GM10248 (cell line): ENCODE measurements around the gene TAPBP.

ENCODE experiments used
- CTCF ChIA-PET: fragments of 300-600 bp; sonication (Branson Sonifier 250); formaldehyde crosslinking; extraction: SDS; loops from one replicate; lab custom pipeline; 2021; ENCODE audit warnings: antibody characterized with exemption; lab: Yijun Ruan, JAX
- POLR2A ChIA-PET: fragments of 350-650 bp; sonication (Branson Sonifier 250); formaldehyde crosslinking; extraction: SDS; loops from one replicate; lab custom pipeline; 2020; ENCODE audit warnings: antibody characterized with exemption; lab: Yijun Ruan, JAX
- DNase-seq: peaks from one replicate; pipeline ENCODE4 v3.0.0; 2012; ENCODE audit errors: extremely low spot score
- CTCF ChIP-seq: IDR thresholded peaks from 2 replicates; pipeline ENCODE4 v1.5.1; 2012; ENCODE audit warnings: mild to moderate bottlenecking, low read depth; ENCODE audit errors: extremely low read depth, missing control alignments, control extremely low read depth

Gene TAPBP

DNA sequence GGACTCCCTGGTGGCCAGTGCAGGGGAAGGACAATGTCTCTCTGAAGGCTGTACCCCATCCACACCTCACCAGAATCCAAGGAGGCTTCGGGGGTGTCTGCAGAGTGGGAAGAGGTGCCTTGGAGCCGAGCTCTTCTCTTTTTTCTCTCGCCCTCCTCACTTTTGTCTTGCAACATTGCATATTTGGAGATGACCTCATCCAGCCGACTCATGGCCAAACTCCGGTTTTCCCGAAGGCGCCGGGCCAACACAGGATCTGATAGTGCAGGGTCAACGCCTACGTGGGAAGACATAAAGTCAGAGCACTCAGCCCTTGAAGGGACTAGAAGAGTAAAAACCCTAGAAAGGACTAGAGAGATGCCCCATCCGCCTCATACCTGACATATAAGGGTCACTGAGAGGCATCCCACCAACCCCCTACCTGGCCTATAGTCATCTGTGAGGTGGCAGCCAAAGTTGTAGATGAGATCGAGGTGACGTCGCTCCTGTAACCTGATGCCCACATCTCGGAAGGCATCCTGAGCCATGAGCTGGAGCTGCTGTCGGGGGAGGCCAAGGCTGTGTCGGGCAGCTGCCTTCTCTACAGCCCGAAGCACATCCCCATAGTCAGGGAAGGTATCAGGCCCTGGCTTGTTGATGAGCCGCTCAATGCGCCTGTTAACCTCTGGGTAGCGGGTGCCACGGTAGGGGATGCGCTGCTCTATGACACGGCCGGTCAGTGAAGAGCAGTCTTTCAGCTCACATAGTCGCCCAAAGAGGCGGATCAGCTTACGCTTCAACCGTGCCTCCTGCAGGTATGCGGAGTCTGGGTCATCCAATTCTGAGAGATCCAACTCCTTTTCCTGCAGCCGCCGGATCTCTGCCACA is 6.7 kb upstream of the TAPBP start:
- no peak for DNase-seq
- ChIA-PET POLR2A (interaction anchor here (0.6 kb wide), 1 partner anchor 67 kb away, joined by 3 read pairs; no protein-coding TSS in a partner anchor), CTCF (interaction anchor here (1.0 to 2.0 kb wide), 2 partner anchors 8 to 22 kb away, joined by 3 to 6 read pairs; partner anchors contain the start of gene RGL2)
- TF ChIP-seq CTCF = no peak

GRCh38 chr6:33319939-33320314 is 6.0 kb upstream of the TAPBP start:
- CTCF ChIA-PET = interaction anchor here (2.0 kb wide), 1 partner anchor 21 kb away, joined by 6 read pairs; the partner anchor contains the start of gene RGL2
- DNase-seq = no peak
- POLR2A ChIA-PET = no interaction called here
- no peak for TF ChIP-seq CTCF

GRCh38 chr6:33318426-33319073 is 4.7 kb upstream of the TAPBP start:
- TF ChIP-seq CTCF = no peak
- ChIA-PET POLR2A (interaction anchor here (0.6 to 1.6 kb wide), 8 partner anchors 18 to 243 kb away, joined by 3 to 17 read pairs (median 6); partner anchors contain the start of genes B3GALT4, HLA-DPB1, RGL2 and RPS18), CTCF (interaction anchor here (0.8 to 3.3 kb wide), 7 partner anchors 13 to 208 kb away, joined by 3 to 13 read pairs (median 4); partner anchors contain the start of genes B3GALT4 and RGL2)
- no peak for DNase-seq

DNA sequence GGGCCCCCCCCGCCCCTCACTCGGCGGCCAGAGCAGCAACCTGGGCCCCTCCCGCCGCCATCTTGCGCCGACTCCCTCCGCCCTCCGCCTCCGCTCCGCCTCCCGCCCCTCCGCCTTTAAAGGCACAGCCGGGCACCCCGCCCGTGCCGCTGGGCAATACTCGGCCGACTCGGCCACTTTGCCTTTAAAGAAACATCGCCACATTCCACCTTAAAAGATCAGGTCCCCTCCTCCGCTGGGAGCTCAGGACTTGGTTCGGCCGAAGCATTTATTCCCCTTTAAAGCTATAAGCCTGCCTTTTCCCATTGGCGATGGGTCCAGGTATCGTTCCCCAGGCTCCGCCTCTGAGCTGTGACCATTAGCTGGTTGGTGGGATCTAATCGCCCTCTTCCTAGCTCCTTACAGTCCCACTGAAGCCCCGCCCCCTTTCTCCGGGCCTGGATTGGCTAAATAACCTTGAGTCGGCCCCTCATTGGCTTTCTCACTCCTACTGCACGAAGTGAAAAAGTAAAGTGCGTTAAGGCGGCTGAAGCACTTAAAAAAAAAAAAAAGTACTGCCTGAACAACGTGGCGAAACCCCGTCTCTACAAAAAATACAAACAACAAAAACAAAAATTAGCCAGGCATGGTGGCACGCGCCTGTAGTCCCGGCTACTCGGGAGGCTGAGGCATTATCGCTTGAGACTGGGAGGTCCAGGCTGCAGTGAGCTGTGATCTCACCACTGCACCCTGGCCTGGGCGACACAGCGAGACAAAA is 4.0 kb upstream of the TAPBP start, which contains the start of gene ZBTB22:
Gene ZBTB22 (minus strand): TSS at position 76 of the 757 bp plus-strand sequence. CDS start 828 bp downstream, outside the sequence.
- DNase-seq = peak; percentile 89
- TF ChIP-seq CTCF = no peak
- ChIA-PET CTCF (interaction anchor here (0.8 to 3.3 kb wide), 7 partner anchors 13 to 382 kb away, joined by 3 to 13 read pairs (median 4); partner anchors contain the start of genes B3GALT4 and RGL2), POLR2A (interaction anchor here (0.6 to 1.6 kb wide), 9 partner anchors 17 to 518 kb away, joined by 3 to 17 read pairs (median 6); partner anchors contain the start of genes B3GALT4, HLA-DPB1, RGL2 and RPS18)

DNA sequence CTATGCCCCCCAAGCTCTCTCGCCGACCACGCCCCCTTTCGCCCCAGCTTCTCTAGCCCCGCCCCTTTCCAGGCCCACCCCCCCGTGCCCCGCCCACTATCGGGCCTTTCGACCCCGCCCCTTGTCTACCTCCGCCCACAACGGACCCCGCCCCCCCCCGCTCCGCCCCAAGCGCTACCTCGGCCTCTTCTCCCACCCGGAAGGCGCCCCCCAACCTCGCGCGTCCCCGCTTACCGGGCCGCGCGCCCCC is 3.5 kb upstream of the TAPBP start:
- POLR2A ChIA-PET = interaction anchor here (0.7 to 1.6 kb wide), 9 partner anchors 16 to 517 kb away, joined by 3 to 17 read pairs (median 4); partner anchors contain the start of genes B3GALT4, HLA-DPB1, RGL2 and RPS18
- TF ChIP-seq CTCF = no peak
- no peak for DNase-seq
- CTCF ChIA-PET = interaction anchor here (0.8 to 3.3 kb wide), 4 partner anchors 12 to 383 kb away, joined by 3 to 13 read pairs (median 10); partner anchors contain the start of gene RGL2
